Tibial nerve (tissue), 4 donors: ENCODE results near the gene TCP11L2. TPM values are rescaled to one million over a fixed set of nuclear protein-coding genes. Genes with fewer than 3 reads are reported as not detected.

Experiments used
- DNase-seq, 2 donors: peaks; one replicate each; pipeline ENCODE4 v3.0.0-alpha.2; 2019; ENCODE audit warnings: low spot score in 2 of 2
- H3K27ac ChIP-seq, 4 donors: fragments of 200-600 bp; sonication (generic) in 3 of 4; one replicate each; pipeline ENCODE4 v1.5.1; 2017 to 2019; ENCODE audit warnings: mild to moderate bottlenecking in 1 of 4
- H3K27me3 ChIP-seq, 2 donors: fragments of 200-600 bp; sonication (generic) in 1 of 2; one replicate each; pipeline versions ENCODE4 v1.5.1 to v1.6.0; 2017 to 2019
- H3K36me3 ChIP-seq, 3 donors: fragments of 200-600 bp; sonication (generic); one replicate each; pipeline ENCODE4 v1.5.1; 2018 to 2019
- H3K4me1 ChIP-seq, 4 donors: fragments of 200-600 bp; sonication (generic) in 3 of 4; one replicate each; pipeline ENCODE4 v1.5.1; 2017 to 2019
- H3K4me3 ChIP-seq, 4 donors: fragments of 200-600 bp; sonication (generic) in 3 of 4; one replicate each; pipeline ENCODE4 v1.5.1; 2017 to 2019; ENCODE audit warnings: mild to moderate bottlenecking in 1 of 4, moderate library complexity in 1 of 4
- H3K9me3 ChIP-seq, 4 donors: fragments of 200-600 bp; sonication (generic) in 3 of 4; one replicate each; pipeline ENCODE4 v1.5.1; 2017 to 2019
- EP300 ChIP-seq, 2 donors: sonication (generic); formaldehyde crosslinking; IDR thresholded peaks; one replicate each; pipeline ENCODE4 v1.6.1; 2017; ENCODE audit warnings: antibody characterized with exemption in 2 of 2, mild to moderate bottlenecking in 1 of 2
- POLR2A ChIP-seq, 2 donors: fragments of 450-650 bp; IDR thresholded peaks; one replicate each; pipeline ENCODE4 v1.6.1; 2017; ENCODE audit warnings: antibody characterized with exemption in 2 of 2, mild to moderate bottlenecking in 2 of 2, moderate library complexity in 2 of 2
- WGBS, 2 donors: methylation state at CpG; one replicate each; pipeline ENCODE4 v1.1.5; 2018; 5-methylcytosine and 5-hydroxymethylcytosine counted together
- total RNA-seq, 4 donors: library from RNA; depleted of rRNA; stranded (reverse); fragments of >200 nt; gene quantifications; one replicate each; pipeline ENCODE4 v1.1.0, GENCODE V29; 2016
- TF ChIP-seq, protein P1 (sequence below), 5 experiments: fragments of 200-600 bp in 3 of 5; fragments of 450-650 bp in 2 of 5; sonication (generic) in 3 of 5; IDR thresholded peaks; one replicate each; pipeline ENCODE4 v1.5.1; 2016 to 2019; ENCODE audit warnings: antibody characterized with exemption in 5 of 5, mild to moderate bottlenecking in 3 of 5, moderate library complexity in 2 of 5

TCP11L2 gene
- total RNA-seq, 4 donors from 2014 or later, result 21.6 to 34.9 (median 29.8) TPM

DNA sequence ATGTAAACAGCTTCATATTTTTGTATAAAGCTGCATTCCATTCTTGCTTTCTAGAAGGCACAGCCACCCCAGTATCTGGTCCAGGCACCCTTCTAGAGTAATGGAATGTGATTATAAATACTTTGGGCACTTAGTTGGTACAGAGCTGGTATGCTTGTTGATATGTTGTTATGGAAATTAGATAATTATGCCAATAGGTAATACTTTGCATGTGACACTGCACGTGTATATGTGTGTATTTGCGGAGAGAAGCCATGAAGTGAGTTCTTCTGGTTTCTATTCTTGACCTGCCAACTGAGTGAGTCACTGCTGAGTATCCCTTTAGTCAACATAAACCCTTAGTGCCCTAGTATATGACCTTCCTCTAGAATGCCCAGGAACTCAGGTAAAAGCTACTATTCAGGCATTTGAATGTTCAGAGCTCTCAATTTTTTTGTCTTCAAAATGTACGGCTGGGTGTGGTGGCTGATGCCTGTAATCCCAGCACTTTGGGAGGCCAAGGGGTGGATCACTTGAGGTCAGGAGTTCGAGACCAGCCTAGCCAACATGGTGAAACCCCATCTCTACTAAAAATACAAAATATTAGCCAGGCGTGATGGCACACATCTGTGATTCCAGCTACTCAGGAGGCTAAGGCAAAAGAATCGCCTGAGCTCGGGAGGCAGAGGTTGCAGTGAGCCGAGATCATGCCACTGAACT, 6.2 kb upstream of the TCP11L2 start:
- DNase-seq, result no peak
- Histone ChIP-seq H3K4me1 (peaks cover 0 to 25% (median 3%) of the 10 kb centered on the region in 4 donors), H3K27ac (no peak overlapping the region), H3K9me3 (no peaks in the 10 kb centered on the region), H3K4me3 (no peak overlapping the region), H3K27me3 (no peaks in the 10 kb centered on the region), H3K36me3 (no peaks in the 10 kb centered on the region)
- 89 to 91% methylated on average over 8 of the region's 8 CpGs for WGBS, 2 donors
- TF ChIP-seq POLR2A (IDR thresholded peaks at IDR 0.05), result no peak
- no peak for TF ChIP-seq EP300 (IDR thresholded peaks at IDR 0.05)
- TF ChIP-seq, protein P1, sequence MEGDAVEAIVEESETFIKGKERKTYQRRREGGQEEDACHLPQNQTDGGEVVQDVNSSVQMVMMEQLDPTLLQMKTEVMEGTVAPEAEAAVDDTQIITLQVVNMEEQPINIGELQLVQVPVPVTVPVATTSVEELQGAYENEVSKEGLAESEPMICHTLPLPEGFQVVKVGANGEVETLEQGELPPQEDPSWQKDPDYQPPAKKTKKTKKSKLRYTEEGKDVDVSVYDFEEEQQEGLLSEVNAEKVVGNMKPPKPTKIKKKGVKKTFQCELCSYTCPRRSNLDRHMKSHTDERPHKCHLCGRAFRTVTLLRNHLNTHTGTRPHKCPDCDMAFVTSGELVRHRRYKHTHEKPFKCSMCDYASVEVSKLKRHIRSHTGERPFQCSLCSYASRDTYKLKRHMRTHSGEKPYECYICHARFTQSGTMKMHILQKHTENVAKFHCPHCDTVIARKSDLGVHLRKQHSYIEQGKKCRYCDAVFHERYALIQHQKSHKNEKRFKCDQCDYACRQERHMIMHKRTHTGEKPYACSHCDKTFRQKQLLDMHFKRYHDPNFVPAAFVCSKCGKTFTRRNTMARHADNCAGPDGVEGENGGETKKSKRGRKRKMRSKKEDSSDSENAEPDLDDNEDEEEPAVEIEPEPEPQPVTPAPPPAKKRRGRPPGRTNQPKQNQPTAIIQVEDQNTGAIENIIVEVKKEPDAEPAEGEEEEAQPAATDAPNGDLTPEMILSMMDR (IDR thresholded peaks at IDR 0.05), result no peak

- Histone ChIP-seq H3K27me3 (no peaks in the 10 kb centered on the region), H3K4me3 (no peak overlapping the region), H3K4me1 (peaks cover 0 to 30% (median 6%) of the 10 kb centered on the region in 4 donors), H3K27ac (no peak overlapping the region), H3K9me3 (no peaks in the 10 kb centered on the region), H3K36me3 (no peaks in the 10 kb centered on the region)
- TF ChIP-seq, protein P1 (IDR thresholded peaks at IDR 0.05), result no peak
- no peak for TF ChIP-seq EP300 (IDR thresholded peaks at IDR 0.05)
- TF ChIP-seq POLR2A (IDR thresholded peaks at IDR 0.05), result no peak
- DNase-seq, result no peak
- 75 to 77% methylated on average over 3 of the region's 3 CpGs for WGBS, 2 donors
These were observed 5.5 kb upstream of the TCP11L2 start for GRCh38 chr12:106297075-106297474.

GRCh38 chr12:106297681-106298080, 4.9 kb upstream of the TCP11L2 start:
- Histone ChIP-seq H3K4me3 (no peak overlapping the region), H3K36me3 (no peaks in the 10 kb centered on the region)

DNA sequence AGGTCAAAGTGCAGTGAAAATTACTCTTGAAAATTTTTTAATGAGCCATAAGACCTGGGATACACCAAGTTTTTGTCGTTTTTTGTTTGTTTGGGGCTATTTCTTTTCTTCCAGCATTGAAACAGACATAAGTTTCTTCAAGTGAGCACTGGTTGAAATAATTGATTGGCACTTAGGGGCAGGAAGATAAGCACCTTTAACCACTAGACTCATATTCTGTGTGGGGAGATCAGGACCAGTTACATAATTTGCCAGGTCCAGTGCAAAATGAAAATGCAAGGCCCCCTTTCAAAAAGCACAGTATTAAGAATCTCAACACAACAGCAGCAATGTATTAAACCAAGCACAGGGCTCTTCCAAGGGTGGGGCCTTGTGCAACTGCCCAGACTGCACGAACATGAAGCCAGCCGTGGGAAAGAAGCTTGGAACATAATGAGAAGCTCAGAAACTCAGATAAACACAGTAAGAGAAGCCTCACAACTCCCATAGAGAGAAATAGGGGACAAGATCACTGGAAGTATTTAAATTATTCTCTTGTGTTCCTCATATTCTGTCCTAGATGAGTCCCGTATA, 3.2 kb upstream of the TCP11L2 start:
- H3K4me1 ChIP-seq, result peaks cover 0 to 40% (median 14%) of the 10 kb centered on the region in 4 donors
- H3K36me3 ChIP-seq, result no peaks in the 10 kb centered on the region
- no peaks in the 10 kb centered on the region for H3K27me3 ChIP-seq
- H3K9me3 ChIP-seq, result no peaks in the 10 kb centered on the region
- no peak for DNase-seq
- H3K4me3 ChIP-seq, result no peak overlapping the region
- 31 to 34% methylated on average over 4 of the region's 4 CpGs for WGBS, 2 donors
- TF ChIP-seq, protein P1 (IDR thresholded peaks at IDR 0.05), result no peak
- TF ChIP-seq EP300 (IDR thresholded peaks at IDR 0.05), result peak in 1 of 2 donors; percentile 16
- H3K27ac ChIP-seq, result peak overlapping the region in 3 of 4 donors; percentile 0 to 99 (median 99)

More at GRCh38 chr12:106297681-106298080, 4.9 kb upstream of the TCP11L2 start:
- no peak for TF ChIP-seq POLR2A (IDR thresholded peaks at IDR 0.05)
- TF ChIP-seq, protein P1 (IDR thresholded peaks at IDR 0.05), result no peak
- no peak for TF ChIP-seq EP300 (IDR thresholded peaks at IDR 0.05)
- Histone ChIP-seq H3K27me3 (no peaks in the 10 kb centered on the region), H3K9me3 (no peaks in the 10 kb centered on the region), H3K27ac (no peak overlapping the region), H3K4me1 (peaks cover 0 to 30% (median 6%) of the 10 kb centered on the region in 4 donors)
- no peak for DNase-seq

GRCh38 chr12:106300761-106301160, 1.8 kb upstream of the TCP11L2 start:
- Histone ChIP-seq H3K9me3 (no peaks in the 10 kb centered on the region), H3K36me3 (no peaks in the 10 kb centered on the region), H3K27me3 (no peaks in the 10 kb centered on the region), H3K4me1 (peaks cover 0 to 55% (median 27%) of the 10 kb centered on the region in 4 donors), H3K4me3 (no peak overlapping the region), H3K27ac (peak overlapping the region; percentile 90 to 99 (median 96))
- no peak for DNase-seq
- TF ChIP-seq EP300 (IDR thresholded peaks at IDR 0.05) (no peak), POLR2A (IDR thresholded peaks at IDR 0.05) (no peak)
- TF ChIP-seq, protein P1 (IDR thresholded peaks at IDR 0.05), result no peak
- WGBS, 2 donors, result 44 to 50% methylated on average over 1 of the region's 1 CpG
